H9 (cell line): Measurements from ENCODE around the gene MRPL9. TPM values are rescaled to one million over a fixed set of nuclear protein-coding genes. Genes with fewer than 3 reads are reported as not detected.

Source experiments
- DNase-seq: peaks from one replicate; pipeline ENCODE4 v3.0.0-alpha.2; 2017
- H2AFZ ChIP-seq: one replicate; pipeline ENCODE4 v1.6.1; 2013; ENCODE audit warnings: mild to moderate bottlenecking, low read length, control low read depth, moderate library complexity
- H2AK5ac ChIP-seq: 2 replicates; pipeline ENCODE4 v1.6.1; 2013; ENCODE audit warnings: low read length, control low read depth, mixed read lengths; ENCODE audit not compliant: insufficient read length
- H2BK120ac ChIP-seq: one replicate; pipeline ENCODE4 v1.6.1; 2013; ENCODE audit warnings: low read depth, mild to moderate bottlenecking, low read length, control low read depth, inconsistent platforms; ENCODE audit not compliant: poor library complexity, severe bottlenecking
- H2BK12ac ChIP-seq: 2 replicates; pipeline ENCODE4 v1.6.1; 2013; ENCODE audit warnings: low read length, control low read depth, mixed read lengths, low read depth; ENCODE audit not compliant: insufficient read length
- H2BK15ac ChIP-seq: 2 replicates; pipeline ENCODE4 v1.6.1; 2013; ENCODE audit warnings: low read depth, low read length, control low read depth
- H2BK20ac ChIP-seq: one replicate; pipeline ENCODE4 v1.6.1; 2013; ENCODE audit warnings: low read depth, mild to moderate bottlenecking, low read length, control low read depth, inconsistent platforms; ENCODE audit not compliant: poor library complexity, severe bottlenecking
- H2BK5ac ChIP-seq: 2 replicates; pipeline ENCODE4 v1.6.1; 2013; ENCODE audit warnings: low read length, control low read depth, mixed read lengths; ENCODE audit not compliant: insufficient read length
- H3K14ac ChIP-seq: 2 replicates; pipeline ENCODE4 v1.6.1; 2013; ENCODE audit warnings: low read length, control low read depth; ENCODE audit not compliant: insufficient read depth
- H3K18ac ChIP-seq: 2 replicates; pipeline ENCODE4 v1.6.1; 2013; ENCODE audit warnings: low read depth, mild to moderate bottlenecking, mixed read lengths, low read length, control low read depth; ENCODE audit not compliant: insufficient read length
- H3K23ac ChIP-seq: 2 replicates; pipeline ENCODE4 v1.6.1; 2013; ENCODE audit warnings: low read length, control low read depth, mixed read lengths, low read depth; ENCODE audit not compliant: insufficient read length
- H3K23me2 ChIP-seq: 2 replicates; pipeline ENCODE4 v1.6.1; 2013; ENCODE audit warnings: low read depth, mild to moderate bottlenecking, mixed read lengths, low read length, control low read depth; ENCODE audit not compliant: insufficient read length, poor library complexity, severe bottlenecking
- H3K27ac ChIP-seq: 2 replicates; pipeline ENCODE4 v1.5.1; 2013; ENCODE audit warnings: low read length, control low read depth, mixed read lengths, low read depth; ENCODE audit not compliant: insufficient read length
- H3K27me3 ChIP-seq: 2 replicates; pipeline ENCODE4 v1.6.1; 2013; ENCODE audit warnings: low read length, control low read depth, inconsistent platforms; ENCODE audit not compliant: insufficient read depth
- H3K4ac ChIP-seq: 2 replicates; pipeline ENCODE4 v1.6.1; 2013; ENCODE audit warnings: low read depth, mild to moderate bottlenecking, control low read depth, inconsistent platforms, low read length, moderate library complexity
- H3K4me1 ChIP-seq: 2 replicates; pipeline ENCODE4 v1.6.1; 2013; ENCODE audit warnings: low read length, control low read depth, inconsistent platforms; ENCODE audit not compliant: insufficient read depth
- H3K4me2 ChIP-seq: 2 replicates; pipeline ENCODE4 v1.6.1; 2013; ENCODE audit warnings: low read length, control low read depth, mixed read lengths; ENCODE audit not compliant: insufficient read length, insufficient read depth
- H3K56ac ChIP-seq: 2 replicates; pipeline ENCODE4 v1.6.1; 2013; ENCODE audit warnings: low read depth, mild to moderate bottlenecking, mixed read lengths, low read length, control low read depth; ENCODE audit not compliant: insufficient read length
- H3K79me1 ChIP-seq: 2 replicates; pipeline ENCODE4 v1.6.1; 2013; ENCODE audit warnings: low read depth, mild to moderate bottlenecking, moderate library complexity, low read length, control low read depth, inconsistent platforms; ENCODE audit not compliant: insufficient read depth, poor library complexity, severe bottlenecking
- H3K79me2 ChIP-seq: 2 replicates; pipeline ENCODE4 v1.6.1; 2013; ENCODE audit warnings: low read length, control low read depth, inconsistent platforms; ENCODE audit not compliant: insufficient read depth
- H3K9ac ChIP-seq: 2 replicates; pipeline ENCODE4 v1.6.1; 2013; ENCODE audit warnings: low read length, control low read depth, mixed read lengths; ENCODE audit not compliant: insufficient read length; ENCODE audit errors: extremely low read depth
- H3K9me3 ChIP-seq: one replicate; pipeline ENCODE4 v1.6.1; 2013; ENCODE audit warnings: low read depth, low read length, inconsistent platforms; ENCODE audit not compliant: control insufficient read depth
- H3T11ph ChIP-seq: one replicate; pipeline ENCODE4 v1.6.1; 2013; ENCODE audit warnings: mild to moderate bottlenecking, low read length, control low read depth, inconsistent platforms
- H4K20me1 ChIP-seq: one replicate; pipeline ENCODE4 v1.6.1; 2013; ENCODE audit not compliant: control insufficient read depth, insufficient read length, insufficient read depth
- H4K5ac ChIP-seq: 2 replicates; pipeline ENCODE4 v1.6.1; 2013; ENCODE audit warnings: low read depth, mild to moderate bottlenecking, mixed read lengths, low read length, control low read depth; ENCODE audit not compliant: insufficient read length
- H4K8ac ChIP-seq: replicated peaks from 2 replicates; pipeline ENCODE4 v1.6.1; 2013; ENCODE audit warnings: low read length, control low read depth, mixed read lengths, low read depth; ENCODE audit not compliant: insufficient read length
- H4K91ac ChIP-seq: 2 replicates; pipeline ENCODE4 v1.6.1; 2013; ENCODE audit warnings: low read depth, mild to moderate bottlenecking, moderate library complexity, mixed read lengths, low read length, control low read depth; ENCODE audit not compliant: insufficient read length
- H3K27ac Mint-ChIP-seq, 3 experiments: 2 replicates in 2 of 3; 3 replicates in 1 of 3; pipeline ENCODE4 v1.8.0; 2020 to 2021; ENCODE audit warnings: mixed read lengths in 3 of 3, mild to moderate bottlenecking in 1 of 3, moderate library complexity in 1 of 3
- H3K27me3 Mint-ChIP-seq: 2 replicates; pipeline ENCODE4 v1.8.0; 2021; ENCODE audit warnings: low read depth, mild to moderate bottlenecking, moderate library complexity, mixed read lengths
- H3K36me3 Mint-ChIP-seq, 3 experiments: 2 replicates in 2 of 3; 3 replicates in 1 of 3; pipeline ENCODE4 v1.8.0; 2020 to 2021; ENCODE audit warnings: low read depth in 3 of 3, mixed read lengths in 3 of 3; ENCODE audit not compliant: insufficient read depth in 1 of 3
- H3K4me1 Mint-ChIP-seq, 2 experiments: 2 replicates each; pipeline ENCODE4 v1.8.0; 2020; ENCODE audit warnings: mixed read lengths in 2 of 2
- H3K4me3 Mint-ChIP-seq, 2 experiments: 2 replicates in 1 of 2; 3 replicates in 1 of 2; pipeline ENCODE4 v1.8.0; 2020 to 2021; ENCODE audit warnings: mild to moderate bottlenecking in 2 of 2, mixed read lengths in 2 of 2, moderate library complexity in 1 of 2
- H3K9me3 Mint-ChIP-seq, 2 experiments: 2 replicates in 1 of 2; 3 replicates in 1 of 2; pipeline ENCODE4 v1.8.0; 2020; ENCODE audit warnings: mild to moderate bottlenecking in 2 of 2, mixed read lengths in 2 of 2, moderate library complexity in 1 of 2
- CTCF ChIP-seq: fragments of 200-600 bp; sonication (generic); conservative IDR thresholded peaks from 3 replicates; pipeline ENCODE4 v1.8.0; 2021; ENCODE audit warnings: antibody characterized with exemption, mild to moderate bottlenecking
- WGBS: extraction: QIAGEN DNeasy Blood & Tissue Kit; methylation state at CpG from one replicate; pipeline ENCODE4 v1.1.7; 2013; ENCODE audit warnings: missing lambda C conversion rate, low lambda C conversion rate, mixed read lengths; ENCODE audit not compliant: insufficient read length; ENCODE audit errors: extremely low coverage; 5-methylcytosine and 5-hydroxymethylcytosine counted together
- total RNA-seq: library from RNA; stranded (reverse); gene quantifications from 2 replicates; pipeline ENCODE4 v1.2.1, GENCODE V29; 2021

Gene MRPL9
- total RNA-seq, 1 experiment from 2014 or later = 102 TPM

- Mint-ChIP-seq H3K27ac (no peak overlapping the region), H3K9me3 (no peaks in the 10 kb centered on the region), H3K4me3 (peak overlapping the region; percentile 75 to 82), H3K4me1 (peaks cover 41 to 52% of the 10 kb centered on the region in 2 experiments), H3K36me3 (no peaks in the 10 kb centered on the region), H3K27me3 (peaks cover 81% of the 10 kb centered on the region)
- no peak overlapping the region for H3K9ac ChIP-seq
- DNase-seq = no peak
- H2BK20ac ChIP-seq = no peak overlapping the region
- H2BK5ac ChIP-seq = no peak overlapping the region
- H4K8ac ChIP-seq = no peak overlapping the region
- H2AFZ ChIP-seq = no peak overlapping the region
- H3K9me3 ChIP-seq = no peaks in the 10 kb centered on the region
- no peak overlapping the region for H4K91ac ChIP-seq
- H2BK15ac ChIP-seq = no peak overlapping the region
- H3T11ph ChIP-seq = no peak overlapping the region
- H3K14ac ChIP-seq = no peak overlapping the region
- H3K4me2 ChIP-seq = peak overlapping the region; percentile 55
- no peaks in the 10 kb centered on the region for H3K79me1 ChIP-seq
- no peak for TF ChIP-seq CTCF
- H4K5ac ChIP-seq = no peak overlapping the region
- no peaks in the 10 kb centered on the region for H3K79me2 ChIP-seq
- no peak overlapping the region for H3K27ac ChIP-seq
- H3K23ac ChIP-seq = no peak overlapping the region
- peaks cover 24% of the 10 kb centered on the region; the same call in 1 of the 2 replicates for H3K27me3 ChIP-seq
- no peak overlapping the region for H3K4ac ChIP-seq
- no peak overlapping the region for H2AK5ac ChIP-seq
- no peak overlapping the region for H2BK12ac ChIP-seq
- no CpG with 5 or more reads among the region's 17 CpGs for WGBS
- H3K4me1 ChIP-seq = 0 out of 2 replicates have a peak, but pooled peaks cover 2% of the 10 kb centered on the region
- H3K23me2 ChIP-seq = peaks cover 11% of the 10 kb centered on the region
- H2BK120ac ChIP-seq = no peak overlapping the region
- no peak overlapping the region for H3K18ac ChIP-seq
- H4K20me1 ChIP-seq = no peaks in the 10 kb centered on the region
- no peak overlapping the region for H3K56ac ChIP-seq
Observed at GRCh38 chr1:151721788-151722510, 41.3 kb downstream of the MRPL9 start.
